Measurements from ENCODE around the gene APC2. TPM values are rescaled to one million over a fixed set of nuclear protein-coding genes. Genes with fewer than 3 reads are reported as not detected.

APC2 gene
- total and polyA plus RNA-seq, 7 donors, result under 0.01 to 2.0 (median 1.1) TPM; not detected in 2

- H3K4me1 ChIP-seq, result peaks cover 0 to 55% (median 41%) of the 10 kb centered on the region in 4 donors
- DNase-seq, result no peak
- peak overlapping the region in 1 of 4 donors; percentile 24 for H3K27ac ChIP-seq
- TF ChIP-seq POLR2A (IDR thresholded peaks at IDR 0.05) (no peak), CTCF (IDR thresholded peaks at IDR 0.05) (no peak), POLR2AphosphoS5 (IDR thresholded peaks at IDR 0.05) (no peak), EP300 (IDR thresholded peaks at IDR 0.05) (no peak)
- intact Hi-C loops (cut with DNase I), result no loop called here
- 93% methylated on average over 15 of the region's 15 CpGs for WGBS, 2 donors
- no peak overlapping the region for H3K4me3 ChIP-seq
- H3K9me3 ChIP-seq, result no peaks in the 10 kb centered on the region
- H3K27me3 ChIP-seq, result no peaks in the 10 kb centered on the region
- H3K36me3 ChIP-seq, result peaks cover 19 to 69% (median 49%) of the 10 kb centered on the region in 4 donors
Measured at GRCh38 chr19:1420590-1420989, 29.3 kb upstream of the APC2 start.

- H3K27me3 ChIP-seq, result no peaks in the 10 kb centered on the region
- intact Hi-C loops (cut with DNase I), result no loop called here
- no peak for DNase-seq
- H3K4me3 ChIP-seq, result no peak overlapping the region
- peaks cover 19 to 77% (median 53%) of the 10 kb centered on the region in 4 donors for H3K36me3 ChIP-seq
- H3K27ac ChIP-seq, result peak overlapping the region in 3 of 4 donors; percentile 35 to 76 (median 73)
- no peaks in the 10 kb centered on the region for H3K9me3 ChIP-seq
- TF ChIP-seq POLR2A (IDR thresholded peaks at IDR 0.05) (no peak), POLR2AphosphoS5 (IDR thresholded peaks at IDR 0.05) (no peak), CTCF (IDR thresholded peaks at IDR 0.05) (no peak), EP300 (IDR thresholded peaks at IDR 0.05) (no peak)
- WGBS, 2 donors, result 94 to 95% methylated on average over 37 of the region's 37 CpGs
- peaks cover 0 to 47% (median 33%) of the 10 kb centered on the region in 4 donors for H3K4me1 ChIP-seq
Measured at GRCh38 chr19:1421218-1421957, 28.5 kb upstream of the APC2 start.

- no peaks in the 10 kb centered on the region for H3K27me3 ChIP-seq
- no peak overlapping the region for H3K4me3 ChIP-seq
- TF ChIP-seq POLR2AphosphoS5 (IDR thresholded peaks at IDR 0.05), result no peak
- TF ChIP-seq CTCF (IDR thresholded peaks at IDR 0.05), result no peak
- no peak for TF ChIP-seq EP300 (IDR thresholded peaks at IDR 0.05)
- no peak for TF ChIP-seq POLR2A (IDR thresholded peaks at IDR 0.05)
- 90% methylated on average over 22 of the region's 22 CpGs for WGBS, 2 donors
- DNase-seq, result no peak
- peak overlapping the region in 3 of 4 donors; percentile 35 to 76 (median 73) for H3K27ac ChIP-seq
- peaks cover 19 to 82% (median 53%) of the 10 kb centered on the region in 4 donors for H3K36me3 ChIP-seq
- no peaks in the 10 kb centered on the region for H3K9me3 ChIP-seq
- intact Hi-C loops (cut with DNase I), result no loop called here
- peaks cover 0 to 41% (median 28%) of the 10 kb centered on the region in 4 donors for H3K4me1 ChIP-seq
Measured at GRCh38 chr19:1421958-1422305, 28.0 kb upstream of the APC2 start.

GRCh38 chr19:1422360-1422759 is 27.6 kb upstream of the APC2 start:
- Histone ChIP-seq H3K4me3 (no peak overlapping the region), H3K36me3 (peaks cover 22 to 86% (median 55%) of the 10 kb centered on the region in 4 donors), H3K9me3 (no peaks in the 10 kb centered on the region), H3K4me1 (peaks cover 0 to 37% (median 24%) of the 10 kb centered on the region in 4 donors), H3K27me3 (no peaks in the 10 kb centered on the region), H3K27ac (peak overlapping the region in 3 of 4 donors; percentile 35 to 76 (median 73))
- intact Hi-C loops (cut with DNase I), result no loop called here
- WGBS, 2 donors, result 74 to 80% methylated on average over 16 of the region's 16 CpGs
- peak in 2 of 4 donors; percentile 45 to 50 for TF ChIP-seq EP300 (IDR thresholded peaks at IDR 0.05)
- peak in 3 of 4 donors; percentile 26 to 69 (median 62) for TF ChIP-seq POLR2AphosphoS5 (IDR thresholded peaks at IDR 0.05)
- TF ChIP-seq CTCF (IDR thresholded peaks at IDR 0.05), result no peak
- no peak for DNase-seq

All from sigmoid colon (tissue), 7 donors.